CD14-positive monocyte (primary cell): ENCODE results near the gene MGARP. TPM values are rescaled to one million over a fixed set of nuclear protein-coding genes. Genes with fewer than 3 reads are reported as not detected.

Experiments used
- DNase-seq, 3 donors: peaks; one replicate each; pipeline ENCODE4 v3.0.0-alpha.2; 2011 to 2022
- H2AFZ ChIP-seq: 2 replicates; pipeline ENCODE4 v1.6.0; 2012; ENCODE audit warnings: mild to moderate bottlenecking, low read depth, low read length, inconsistent platforms; ENCODE audit not compliant: insufficient read depth, poor library complexity, severe bottlenecking
- H3K27ac ChIP-seq, 2 donors: 1 replicate in 1 of 2; 2 replicates in 1 of 2; pipeline ENCODE4 v1.5.1; 2012 to 2013; ENCODE audit warnings: low read length in 2 of 2, control low read depth in 1 of 2, inconsistent platforms in 1 of 2, low read depth in 1 of 2, mild to moderate bottlenecking in 1 of 2
- H3K27me3 ChIP-seq, 2 donors: one replicate each; pipeline versions ENCODE4 v1.6.0 to v1.6.1; 2011 to 2013; ENCODE audit warnings: low read length in 2 of 2; ENCODE audit not compliant: control insufficient read depth in 2 of 2, insufficient read depth in 2 of 2
- H3K36me3 ChIP-seq, 2 donors: replicated peaks in 1 of 2; 1 replicate in 1 of 2; 2 replicates in 1 of 2; pipeline versions ENCODE4 v1.5.1 to v1.6.1; 2012 to 2013; ENCODE audit warnings: low read length in 2 of 2, control low read depth in 1 of 2, inconsistent platforms in 1 of 2, mild to moderate bottlenecking in 1 of 2; ENCODE audit not compliant: insufficient read depth in 2 of 2, control insufficient read depth in 1 of 2
- H3K4me1 ChIP-seq, 2 donors: 1 replicate in 1 of 2; 2 replicates in 1 of 2; pipeline versions ENCODE4 v1.5.1 to v1.6.1; 2012 to 2013; ENCODE audit warnings: low read length in 2 of 2, control low read depth in 1 of 2, inconsistent platforms in 1 of 2, mild to moderate bottlenecking in 1 of 2, moderate library complexity in 1 of 2; ENCODE audit not compliant: insufficient read depth in 2 of 2, control insufficient read depth in 1 of 2
- H3K4me2 ChIP-seq: replicated peaks from 2 replicates; pipeline ENCODE3; 2012; ENCODE audit warnings: low read length, moderate library complexity, mild to moderate bottlenecking; ENCODE audit not compliant: poor library complexity, severe bottlenecking; ENCODE audit errors: extremely low read depth
- H3K4me3 ChIP-seq, 3 experiments: fragments of 200-600 bp in 1 of 3; sonication (generic) in 1 of 3; replicated peaks in 1 of 3; 1 replicate in 2 of 3; 2 replicates in 1 of 3; pipeline ENCODE4 v1.5.1; 2011 to 2013; ENCODE audit warnings: low read length in 3 of 3, mild to moderate bottlenecking in 3 of 3, control low read depth in 2 of 3, low read depth in 2 of 3, inconsistent platforms in 1 of 3, moderate library complexity in 1 of 3
- H3K79me2 ChIP-seq: 2 replicates; pipeline ENCODE4 v1.6.0; 2012; ENCODE audit warnings: mild to moderate bottlenecking, control low read depth, inconsistent platforms, low read length, moderate library complexity; ENCODE audit not compliant: insufficient read depth
- H3K9ac ChIP-seq: 2 replicates; pipeline ENCODE4 v1.6.0; 2017; ENCODE audit warnings: low read length, mild to moderate bottlenecking; ENCODE audit not compliant: insufficient read depth, poor library complexity, severe bottlenecking
- H3K9me3 ChIP-seq, 2 donors: replicated peaks in 1 of 2; 1 replicate in 1 of 2; 2 replicates in 1 of 2; pipeline versions ENCODE4 v1.5.1 to v1.6.1; 2012 to 2013; ENCODE audit warnings: low read length in 2 of 2, control low read depth in 1 of 2; ENCODE audit not compliant: control insufficient read depth in 1 of 2, insufficient read depth in 1 of 2
- H4K20me1 ChIP-seq: 2 replicates; pipeline ENCODE4 v1.6.0; 2012; ENCODE audit warnings: mild to moderate bottlenecking, low read length, control low read depth, moderate library complexity; ENCODE audit not compliant: insufficient read depth
- H3K27ac Mint-ChIP-seq, 7 donors: one replicate each; pipeline ENCODE4 v1.8.0; 2020; ENCODE audit warnings: mild to moderate bottlenecking in 7 of 7, mixed read lengths in 7 of 7, moderate library complexity in 6 of 7, inconsistent platforms in 2 of 7
- H3K27me3 Mint-ChIP-seq, 3 donors: one replicate each; pipeline ENCODE4 v1.8.0; 2021 to 2022; ENCODE audit warnings: low read depth in 3 of 3, mild to moderate bottlenecking in 3 of 3, mixed read lengths in 3 of 3, moderate library complexity in 3 of 3, inconsistent platforms in 1 of 3
- H3K36me3 Mint-ChIP-seq, 2 donors: one replicate each; pipeline ENCODE4 v1.8.0; 2020; ENCODE audit warnings: mixed read lengths in 2 of 2, inconsistent platforms in 1 of 2, mild to moderate bottlenecking in 1 of 2
- H3K4me1 Mint-ChIP-seq: one replicate; pipeline ENCODE4 v1.8.0; 2020; ENCODE audit warnings: mild to moderate bottlenecking, mixed read lengths
- H3K4me3 Mint-ChIP-seq, 2 donors: one replicate each; pipeline ENCODE4 v1.8.0; 2020; ENCODE audit warnings: mild to moderate bottlenecking in 2 of 2, mixed read lengths in 2 of 2, moderate library complexity in 1 of 2
- H3K9me3 Mint-ChIP-seq, 7 donors: one replicate each; pipeline ENCODE4 v1.8.0; 2020 to 2022; ENCODE audit warnings: mixed read lengths in 7 of 7, mild to moderate bottlenecking in 6 of 7, moderate library complexity in 6 of 7, inconsistent platforms in 2 of 7
- WGBS: methylation state at CpG from one replicate; pipeline ENCODE4 v1.1.5; 2013; ENCODE audit warnings: missing lambda C conversion rate; ENCODE audit not compliant: insufficient coverage; 5-methylcytosine and 5-hydroxymethylcytosine counted together
- intact Hi-C, 2 donors: fragments of 100-400 bp; cut with micrococcal nuclease; formaldehyde crosslinking; loops; one replicate each; pipeline versions ENCODE4 v1.15.0 to v1.15.1; 2023
- polyA plus RNA-seq, 3 donors: library from polyadenylated mRNA; depleted of rRNA in 1 of 3; unstranded in 2 of 3; stranded (reverse) in 1 of 3; fragments of 300-500 nt in 2 of 3; fragments of >200 nt in 1 of 3; fragmentation: Illumina TruSeq in 2 of 3; gene quantifications; 1 replicate in 2 of 3; 2 replicates in 1 of 3; pipeline ENCODE4 v1.2.3, GENCODE V29; 2012 to 2021
- TF ChIP-seq, protein P1 (sequence below): fragments of 200-600 bp; IDR thresholded peaks from one replicate; pipeline ENCODE4 v1.8.0; 2022; ENCODE audit warnings: antibody characterized with exemption, mild to moderate bottlenecking

MGARP gene
- polyA plus RNA-seq, 3 donors: 0.19 TPM; not detected in 2

DNA sequence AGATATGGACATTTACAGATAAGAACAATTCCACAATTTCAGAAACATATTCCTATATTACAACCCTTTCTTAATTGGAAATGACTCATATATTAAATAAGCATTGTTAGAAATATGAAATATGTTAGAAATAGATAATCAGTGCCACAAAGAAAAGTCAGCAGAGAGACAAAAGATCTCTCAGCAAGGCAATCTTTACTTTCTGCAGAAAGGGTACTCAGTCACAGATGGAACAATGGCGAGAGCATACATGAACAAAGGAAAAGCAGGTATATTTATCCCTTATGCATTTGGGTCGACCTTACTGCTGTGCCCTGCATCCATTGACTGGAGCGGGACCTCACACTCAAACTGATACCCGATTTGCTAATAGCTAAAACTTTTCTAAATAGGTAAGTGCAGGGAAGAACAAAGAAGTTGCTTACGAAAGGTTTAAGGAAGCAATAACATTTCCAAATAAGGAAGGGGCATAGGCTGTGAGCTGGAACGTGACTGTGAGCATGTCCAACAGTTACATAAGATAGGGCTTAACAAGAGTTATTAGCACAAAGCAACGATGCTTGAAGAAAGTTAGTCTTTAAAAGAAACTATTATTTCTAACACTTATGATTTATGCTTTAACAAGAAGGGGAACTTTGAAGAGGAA lies 40.8 kb downstream of the MGARP start:
- no peak overlapping the region for H2AFZ ChIP-seq
- no peaks in the 10 kb centered on the region for H4K20me1 ChIP-seq
- no peaks in the 10 kb centered on the region for H3K79me2 ChIP-seq
- no peaks in the 10 kb centered on the region for H3K27me3 ChIP-seq
- TF ChIP-seq, protein P1, sequence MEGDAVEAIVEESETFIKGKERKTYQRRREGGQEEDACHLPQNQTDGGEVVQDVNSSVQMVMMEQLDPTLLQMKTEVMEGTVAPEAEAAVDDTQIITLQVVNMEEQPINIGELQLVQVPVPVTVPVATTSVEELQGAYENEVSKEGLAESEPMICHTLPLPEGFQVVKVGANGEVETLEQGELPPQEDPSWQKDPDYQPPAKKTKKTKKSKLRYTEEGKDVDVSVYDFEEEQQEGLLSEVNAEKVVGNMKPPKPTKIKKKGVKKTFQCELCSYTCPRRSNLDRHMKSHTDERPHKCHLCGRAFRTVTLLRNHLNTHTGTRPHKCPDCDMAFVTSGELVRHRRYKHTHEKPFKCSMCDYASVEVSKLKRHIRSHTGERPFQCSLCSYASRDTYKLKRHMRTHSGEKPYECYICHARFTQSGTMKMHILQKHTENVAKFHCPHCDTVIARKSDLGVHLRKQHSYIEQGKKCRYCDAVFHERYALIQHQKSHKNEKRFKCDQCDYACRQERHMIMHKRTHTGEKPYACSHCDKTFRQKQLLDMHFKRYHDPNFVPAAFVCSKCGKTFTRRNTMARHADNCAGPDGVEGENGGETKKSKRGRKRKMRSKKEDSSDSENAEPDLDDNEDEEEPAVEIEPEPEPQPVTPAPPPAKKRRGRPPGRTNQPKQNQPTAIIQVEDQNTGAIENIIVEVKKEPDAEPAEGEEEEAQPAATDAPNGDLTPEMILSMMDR: no peak
- no CpG with 5 or more reads among the region's 7 CpGs for WGBS
- peaks cover 0 to 2% (median 0%) of the 10 kb centered on the region in 3 donors for H3K27me3 Mint-ChIP-seq
- H3K27ac Mint-ChIP-seq: peak overlapping the region in 2 of 7 donors; percentile 43 to 56
- peaks cover 0 to 4% of the 10 kb centered on the region in 2 donors for H3K4me1 ChIP-seq
- H3K36me3 Mint-ChIP-seq: no peaks in the 10 kb centered on the region
- H3K4me3 ChIP-seq: no peak overlapping the region
- no peak overlapping the region for H3K4me2 ChIP-seq
- peak in 2 of 3 donors; percentile 19 to 43 for DNase-seq
- H3K4me3 Mint-ChIP-seq: no peak overlapping the region
- H3K9me3 ChIP-seq: peaks cover 3 to 5% of the 10 kb centered on the region in 2 donors
- peaks cover 0 to 16% (median 7%) of the 10 kb centered on the region in 7 donors for H3K9me3 Mint-ChIP-seq
- peaks cover 10% of the 10 kb centered on the region for H3K4me1 Mint-ChIP-seq
- intact Hi-C loops: no loop called here
- H3K36me3 ChIP-seq: no peaks in the 10 kb centered on the region
- H3K9ac ChIP-seq: no peak overlapping the region
- H3K27ac ChIP-seq: no peak overlapping the region

DNA sequence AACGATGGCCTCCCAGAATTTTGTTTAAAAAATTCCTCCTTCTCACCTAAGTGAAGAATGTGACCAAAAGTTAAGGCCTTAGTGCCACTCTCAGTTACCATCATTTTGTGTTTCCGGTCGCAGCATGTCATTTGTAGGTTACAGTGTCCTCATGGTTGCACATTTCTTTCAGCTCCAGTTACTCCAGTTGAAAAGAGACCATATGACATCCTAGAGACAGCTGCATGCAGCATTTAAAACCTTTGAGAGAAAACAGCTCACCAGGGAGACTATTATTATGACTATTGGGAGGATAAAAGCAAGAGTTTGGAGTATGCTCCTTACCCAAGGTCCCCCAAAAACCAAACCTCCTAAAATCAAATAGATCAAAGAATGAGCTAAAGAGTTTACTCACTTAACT lies 45.8 kb downstream of the MGARP start:
- no CpG with 5 or more reads among the region's 3 CpGs for WGBS
- H3K9me3 Mint-ChIP-seq: peaks cover 0 to 9% (median 3%) of the 10 kb centered on the region in 7 donors
- Histone ChIP-seq H3K4me2 (no peak overlapping the region), H3K79me2 (no peaks in the 10 kb centered on the region), H3K4me1 (peaks cover 0 to 4% of the 10 kb centered on the region in 2 donors), H3K36me3 (no peaks in the 10 kb centered on the region), H3K9ac (no peak overlapping the region), H3K9me3 (peaks cover 2 to 3% of the 10 kb centered on the region in 2 donors), H4K20me1 (no peaks in the 10 kb centered on the region), H3K4me3 (no peak overlapping the region), H2AFZ (no peak overlapping the region), H3K27me3 (no peaks in the 10 kb centered on the region), H3K27ac (no peak overlapping the region)
- H3K27ac Mint-ChIP-seq: peak overlapping the region in 2 of 7 donors; percentile 32 to 62
- H3K36me3 Mint-ChIP-seq: no peaks in the 10 kb centered on the region
- DNase-seq: no peak
- intact Hi-C loops: no loop called here
- TF ChIP-seq, protein P1: no peak
- H3K4me1 Mint-ChIP-seq: peaks cover 10% of the 10 kb centered on the region
- H3K4me3 Mint-ChIP-seq: no peak overlapping the region
- H3K27me3 Mint-ChIP-seq: peaks cover 0 to 1% (median 0%) of the 10 kb centered on the region in 3 donors
